SH-SY5Y (cell line): ENCODE results near the gene TGFBR3.

Experiments
- GATA2 ChIP-seq: IDR thresholded peaks from 2 replicates; pipeline ENCODE4 v1.6.1; 2011; ENCODE audit warnings: mild to moderate bottlenecking, low read depth, low read length
- GATA3 ChIP-seq: IDR thresholded peaks from 2 replicates; pipeline ENCODE4 v1.6.1; 2011; ENCODE audit warnings: low read depth, mild to moderate bottlenecking, low read length, moderate library complexity

GRCh38 chr1:91742848-91743292 lies 143.1 kb downstream of the TGFBR3 start:
- TF ChIP-seq GATA2 (no peak), GATA3 (no peak)
